H9 (cell line): ENCODE results near the gene SLC12A9. TPM values are rescaled to one million over a fixed set of nuclear protein-coding genes. Genes with fewer than 3 reads are reported as not detected.
A peak's percentile ranks its signal among the peaks of the same experiment; 100 is the strongest.

ENCODE experiments used
- DNase-seq: peaks from one replicate; pipeline ENCODE4 v3.0.0-alpha.2; 2017
- H2AFZ ChIP-seq: one replicate; pipeline ENCODE4 v1.6.1; 2013; ENCODE audit warnings: mild to moderate bottlenecking, low read length, control low read depth, moderate library complexity
- H2AK5ac ChIP-seq: 2 replicates; pipeline ENCODE4 v1.6.1; 2013; ENCODE audit warnings: low read length, control low read depth, mixed read lengths; ENCODE audit not compliant: insufficient read length
- H2BK120ac ChIP-seq: one replicate; pipeline ENCODE4 v1.6.1; 2013; ENCODE audit warnings: low read depth, mild to moderate bottlenecking, low read length, control low read depth, inconsistent platforms; ENCODE audit not compliant: poor library complexity, severe bottlenecking
- H2BK12ac ChIP-seq: 2 replicates; pipeline ENCODE4 v1.6.1; 2013; ENCODE audit warnings: low read length, control low read depth, mixed read lengths, low read depth; ENCODE audit not compliant: insufficient read length
- H2BK15ac ChIP-seq: 2 replicates; pipeline ENCODE4 v1.6.1; 2013; ENCODE audit warnings: low read depth, low read length, control low read depth
- H2BK20ac ChIP-seq: one replicate; pipeline ENCODE4 v1.6.1; 2013; ENCODE audit warnings: low read depth, mild to moderate bottlenecking, low read length, control low read depth, inconsistent platforms; ENCODE audit not compliant: poor library complexity, severe bottlenecking
- H2BK5ac ChIP-seq: 2 replicates; pipeline ENCODE4 v1.6.1; 2013; ENCODE audit warnings: low read length, control low read depth, mixed read lengths; ENCODE audit not compliant: insufficient read length
- H3K14ac ChIP-seq: 2 replicates; pipeline ENCODE4 v1.6.1; 2013; ENCODE audit warnings: low read length, control low read depth; ENCODE audit not compliant: insufficient read depth
- H3K18ac ChIP-seq: 2 replicates; pipeline ENCODE4 v1.6.1; 2013; ENCODE audit warnings: low read depth, mild to moderate bottlenecking, mixed read lengths, low read length, control low read depth; ENCODE audit not compliant: insufficient read length
- H3K23ac ChIP-seq: 2 replicates; pipeline ENCODE4 v1.6.1; 2013; ENCODE audit warnings: low read length, control low read depth, mixed read lengths, low read depth; ENCODE audit not compliant: insufficient read length
- H3K23me2 ChIP-seq: 2 replicates; pipeline ENCODE4 v1.6.1; 2013; ENCODE audit warnings: low read depth, mild to moderate bottlenecking, mixed read lengths, low read length, control low read depth; ENCODE audit not compliant: insufficient read length, poor library complexity, severe bottlenecking
- H3K27ac ChIP-seq: 2 replicates; pipeline ENCODE4 v1.5.1; 2013; ENCODE audit warnings: low read length, control low read depth, mixed read lengths, low read depth; ENCODE audit not compliant: insufficient read length
- H3K27me3 ChIP-seq: 2 replicates; pipeline ENCODE4 v1.6.1; 2013; ENCODE audit warnings: low read length, control low read depth, inconsistent platforms; ENCODE audit not compliant: insufficient read depth
- H3K4ac ChIP-seq: 2 replicates; pipeline ENCODE4 v1.6.1; 2013; ENCODE audit warnings: low read depth, mild to moderate bottlenecking, control low read depth, inconsistent platforms, low read length, moderate library complexity
- H3K4me1 ChIP-seq: 2 replicates; pipeline ENCODE4 v1.6.1; 2013; ENCODE audit warnings: low read length, control low read depth, inconsistent platforms; ENCODE audit not compliant: insufficient read depth
- H3K4me2 ChIP-seq: 2 replicates; pipeline ENCODE4 v1.6.1; 2013; ENCODE audit warnings: low read length, control low read depth, mixed read lengths; ENCODE audit not compliant: insufficient read length, insufficient read depth
- H3K56ac ChIP-seq: 2 replicates; pipeline ENCODE4 v1.6.1; 2013; ENCODE audit warnings: low read depth, mild to moderate bottlenecking, mixed read lengths, low read length, control low read depth; ENCODE audit not compliant: insufficient read length
- H3K79me1 ChIP-seq: 2 replicates; pipeline ENCODE4 v1.6.1; 2013; ENCODE audit warnings: low read depth, mild to moderate bottlenecking, moderate library complexity, low read length, control low read depth, inconsistent platforms; ENCODE audit not compliant: insufficient read depth, poor library complexity, severe bottlenecking
- H3K79me2 ChIP-seq: 2 replicates; pipeline ENCODE4 v1.6.1; 2013; ENCODE audit warnings: low read length, control low read depth, inconsistent platforms; ENCODE audit not compliant: insufficient read depth
- H3K9ac ChIP-seq: 2 replicates; pipeline ENCODE4 v1.6.1; 2013; ENCODE audit warnings: low read length, control low read depth, mixed read lengths; ENCODE audit not compliant: insufficient read length; ENCODE audit errors: extremely low read depth
- H3K9me3 ChIP-seq: one replicate; pipeline ENCODE4 v1.6.1; 2013; ENCODE audit warnings: low read depth, low read length, inconsistent platforms; ENCODE audit not compliant: control insufficient read depth
- H3T11ph ChIP-seq: one replicate; pipeline ENCODE4 v1.6.1; 2013; ENCODE audit warnings: mild to moderate bottlenecking, low read length, control low read depth, inconsistent platforms
- H4K20me1 ChIP-seq: one replicate; pipeline ENCODE4 v1.6.1; 2013; ENCODE audit not compliant: control insufficient read depth, insufficient read length, insufficient read depth
- H4K5ac ChIP-seq: 2 replicates; pipeline ENCODE4 v1.6.1; 2013; ENCODE audit warnings: low read depth, mild to moderate bottlenecking, mixed read lengths, low read length, control low read depth; ENCODE audit not compliant: insufficient read length
- H4K8ac ChIP-seq: replicated peaks from 2 replicates; pipeline ENCODE4 v1.6.1; 2013; ENCODE audit warnings: low read length, control low read depth, mixed read lengths, low read depth; ENCODE audit not compliant: insufficient read length
- H4K91ac ChIP-seq: 2 replicates; pipeline ENCODE4 v1.6.1; 2013; ENCODE audit warnings: low read depth, mild to moderate bottlenecking, moderate library complexity, mixed read lengths, low read length, control low read depth; ENCODE audit not compliant: insufficient read length
- H3K27ac Mint-ChIP-seq, 3 experiments: 2 replicates in 2 of 3; 3 replicates in 1 of 3; pipeline ENCODE4 v1.8.0; 2020 to 2021; ENCODE audit warnings: mixed read lengths in 3 of 3, mild to moderate bottlenecking in 1 of 3, moderate library complexity in 1 of 3
- H3K27me3 Mint-ChIP-seq: 2 replicates; pipeline ENCODE4 v1.8.0; 2021; ENCODE audit warnings: low read depth, mild to moderate bottlenecking, moderate library complexity, mixed read lengths
- H3K36me3 Mint-ChIP-seq, 3 experiments: 2 replicates in 2 of 3; 3 replicates in 1 of 3; pipeline ENCODE4 v1.8.0; 2020 to 2021; ENCODE audit warnings: low read depth in 3 of 3, mixed read lengths in 3 of 3; ENCODE audit not compliant: insufficient read depth in 1 of 3
- H3K4me1 Mint-ChIP-seq, 2 experiments: 2 replicates each; pipeline ENCODE4 v1.8.0; 2020; ENCODE audit warnings: mixed read lengths in 2 of 2
- H3K4me3 Mint-ChIP-seq, 2 experiments: 2 replicates in 1 of 2; 3 replicates in 1 of 2; pipeline ENCODE4 v1.8.0; 2020 to 2021; ENCODE audit warnings: mild to moderate bottlenecking in 2 of 2, mixed read lengths in 2 of 2, moderate library complexity in 1 of 2
- H3K9me3 Mint-ChIP-seq, 2 experiments: 2 replicates in 1 of 2; 3 replicates in 1 of 2; pipeline ENCODE4 v1.8.0; 2020; ENCODE audit warnings: mild to moderate bottlenecking in 2 of 2, mixed read lengths in 2 of 2, moderate library complexity in 1 of 2
- CTCF ChIP-seq: fragments of 200-600 bp; sonication (generic); conservative IDR thresholded peaks from 3 replicates; pipeline ENCODE4 v1.8.0; 2021; ENCODE audit warnings: antibody characterized with exemption, mild to moderate bottlenecking
- WGBS: extraction: QIAGEN DNeasy Blood & Tissue Kit; methylation state at CpG from one replicate; pipeline ENCODE4 v1.1.7; 2013; ENCODE audit warnings: missing lambda C conversion rate, low lambda C conversion rate, mixed read lengths; ENCODE audit not compliant: insufficient read length; ENCODE audit errors: extremely low coverage; 5-methylcytosine and 5-hydroxymethylcytosine counted together
- total RNA-seq: library from RNA; stranded (reverse); gene quantifications from 2 replicates; pipeline ENCODE4 v1.2.1, GENCODE V29; 2021

The SLC12A9 gene
- total RNA-seq, 1 experiment from 2014 or later, result 43.0 TPM

GRCh38 chr7:100895956-100896731 is 43.6 kb downstream of the SLC12A9 start:
- peaks cover 16% of the 10 kb centered on the region for H3K23me2 ChIP-seq
- peak; percentile 73 for DNase-seq
- H3K4me1 Mint-ChIP-seq, result peaks cover 21 to 24% of the 10 kb centered on the region in 2 experiments
- H2BK20ac ChIP-seq, result no peak overlapping the region
- H3K36me3 Mint-ChIP-seq, result no peaks in the 10 kb centered on the region
- H2BK15ac ChIP-seq, result no peak overlapping the region
- no peak overlapping the region for H3T11ph ChIP-seq
- no peak overlapping the region for H3K9ac ChIP-seq
- no peak overlapping the region for H2BK12ac ChIP-seq
- H3K27me3 ChIP-seq, result peaks cover 7% of the 10 kb centered on the region
- no peak overlapping the region for H2AK5ac ChIP-seq
- no peaks in the 10 kb centered on the region for H3K9me3 ChIP-seq
- H4K20me1 ChIP-seq, result no peaks in the 10 kb centered on the region
- H3K23ac ChIP-seq, result no peak overlapping the region
- H3K79me1 ChIP-seq, result no peaks in the 10 kb centered on the region
- H4K91ac ChIP-seq, result no peak overlapping the region
- no peak overlapping the region for H3K56ac ChIP-seq
- no CpG with 5 or more reads among the region's 54 CpGs for WGBS
- H3K9me3 Mint-ChIP-seq, result no peaks in the 10 kb centered on the region; a peak in 2 of 5 replicates
- peaks cover 2% of the 10 kb centered on the region; the same call in 1 of the 2 replicates for H3K4me1 ChIP-seq
- H2AFZ ChIP-seq, result no peak overlapping the region
- H3K4me3 Mint-ChIP-seq, result peak overlapping the region; percentile 68 to 79
- peak overlapping the region; percentile 33 for H3K4me2 ChIP-seq
- no peak overlapping the region for H2BK120ac ChIP-seq
- no peak overlapping the region for H3K27ac ChIP-seq
- TF ChIP-seq CTCF, result no peak
- H3K14ac ChIP-seq, result no peak overlapping the region
- H3K18ac ChIP-seq, result no peak overlapping the region
- H4K8ac ChIP-seq, result no peak overlapping the region
- no peaks in the 10 kb centered on the region for H3K79me2 ChIP-seq
- H3K4ac ChIP-seq, result no peak overlapping the region
- H3K27ac Mint-ChIP-seq, result peak overlapping the region in 1 of 3 experiments; percentile 14; a peak in 2 of 7 replicates
- H4K5ac ChIP-seq, result no peak overlapping the region
- H3K27me3 Mint-ChIP-seq, result peaks cover 25% of the 10 kb centered on the region
- H2BK5ac ChIP-seq, result no peak overlapping the region
